Activated T-cell treated with anti-CD3 and anti-CD28 coated beads, Interleukin-2, amount 50 U/mL, for 72 hours (primary cell): ENCODE measurements around the gene CDK2. TPM values are rescaled to one million over a fixed set of nuclear protein-coding genes. Genes with fewer than 3 reads are reported as not detected.

ENCODE experiments used
- ATAC-seq, 2 donors: fragments of 150-1000 bp; cut with Tn5 transposase; replicated peaks in 1 of 2; 2 replicates each; pipeline ENCODE4 v1.10.0; 2021; ENCODE audit warnings: moderate library complexity in 2 of 2, mild to moderate bottlenecking in 1 of 2
- DNase-seq, 2 donors: peaks; one replicate each; pipeline ENCODE4 v3.0.0; 2021 to 2022; ENCODE audit warnings: mixed read lengths in 1 of 2
- H3K27ac Mint-ChIP-seq: one replicate; pipeline ENCODE4 v1.8.0; 2022; ENCODE audit warnings: mild to moderate bottlenecking, moderate library complexity, mixed read lengths
- H3K27me3 Mint-ChIP-seq: one replicate; pipeline ENCODE4 v1.8.0; 2022; ENCODE audit warnings: low read depth, mixed read lengths
- H3K36me3 Mint-ChIP-seq, 2 donors: one replicate each; pipeline ENCODE4 v1.8.0; 2022; ENCODE audit warnings: mixed read lengths in 2 of 2, mild to moderate bottlenecking in 1 of 2; ENCODE audit not compliant: insufficient read depth in 2 of 2
- H3K4me1 Mint-ChIP-seq: one replicate; pipeline ENCODE4 v1.8.0; 2022; ENCODE audit warnings: low read depth, mixed read lengths
- H3K4me3 Mint-ChIP-seq, 2 donors: one replicate each; pipeline ENCODE4 v1.8.0; 2022; ENCODE audit warnings: mild to moderate bottlenecking in 2 of 2, mixed read lengths in 2 of 2, moderate library complexity in 2 of 2
- H3K9me3 Mint-ChIP-seq, 2 donors: one replicate each; pipeline ENCODE4 v1.8.0; 2022; ENCODE audit warnings: mixed read lengths in 2 of 2
- total RNA-seq, 2 donors: library from RNA; stranded (reverse); gene quantifications; one replicate each; pipeline ENCODE4 v1.2.3, GENCODE V29; 2022

Gene CDK2
- total RNA-seq, 2 donors from 2014 or later, result 89.2 to 103 TPM

DNA sequence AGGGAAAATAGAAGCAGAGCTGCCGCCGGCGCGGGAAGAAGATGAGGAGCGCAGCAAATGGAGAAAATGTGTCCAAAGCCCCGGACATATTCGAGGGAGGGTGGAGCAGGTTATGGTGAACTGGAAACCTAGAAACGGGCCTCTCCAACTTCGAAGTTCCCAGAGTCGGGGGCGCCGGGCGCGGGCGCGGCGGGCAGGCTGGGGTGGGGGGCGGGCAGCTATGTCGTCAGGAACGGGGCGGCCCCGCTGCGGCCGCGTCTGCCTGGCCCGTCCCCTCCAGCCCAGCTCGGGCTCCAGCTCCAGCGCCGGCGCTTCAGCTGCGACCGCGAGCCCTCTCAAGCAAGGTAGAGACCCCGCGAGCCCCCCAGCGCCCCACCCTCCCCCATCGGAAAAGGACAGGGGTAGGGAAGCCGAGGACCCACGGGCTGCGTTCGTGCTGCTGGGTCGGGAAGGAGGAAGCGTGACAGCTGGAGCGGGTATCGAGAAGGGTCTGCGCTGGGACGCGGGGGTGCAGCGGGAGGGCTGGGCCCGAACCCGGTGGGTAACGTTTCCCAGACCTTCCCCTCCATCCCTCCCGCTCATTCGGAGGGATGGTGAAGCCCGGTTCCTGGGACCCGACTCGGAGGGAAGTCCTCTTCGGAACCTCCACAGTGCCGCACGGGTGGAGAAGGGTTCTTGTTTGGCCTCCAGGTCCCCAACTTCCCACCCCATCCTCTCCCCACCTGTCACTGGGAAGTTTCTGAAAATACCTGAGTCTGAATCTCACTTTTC is 34.7 kb upstream of the CDK2 start:
- Mint-ChIP-seq H3K4me3 (peak overlapping the region; percentile 98 to 100), H3K9me3 (no peaks in the 10 kb centered on the region), H3K27ac (peak overlapping the region; percentile 97), H3K27me3 (no peaks in the 10 kb centered on the region), H3K4me1 (peaks cover 60% of the 10 kb centered on the region), H3K36me3 (peaks cover 28 to 29% of the 10 kb centered on the region in 2 donors)
- DNase-seq (peak; percentile 44 to 49), ATAC-seq (no peak)

DNA sequence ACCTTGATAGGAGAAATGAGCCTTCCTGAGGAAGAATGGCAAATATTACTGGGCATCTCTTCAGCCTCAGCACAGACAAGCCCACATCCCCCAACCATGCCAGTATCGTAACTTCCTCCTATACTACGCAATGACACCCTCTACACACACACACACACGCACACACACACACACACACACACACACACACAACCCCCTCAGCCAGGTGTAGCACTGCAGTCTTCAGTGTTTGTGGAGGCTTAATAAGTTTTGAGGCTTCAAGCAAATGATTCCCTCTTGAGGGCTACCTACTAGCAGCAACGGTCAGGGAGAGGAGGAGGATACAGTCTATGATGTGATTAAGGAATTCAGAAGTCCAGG is 34.1 kb upstream of the CDK2 start:
- peak in 1 of 2 donors; percentile 55 for DNase-seq

DNA sequence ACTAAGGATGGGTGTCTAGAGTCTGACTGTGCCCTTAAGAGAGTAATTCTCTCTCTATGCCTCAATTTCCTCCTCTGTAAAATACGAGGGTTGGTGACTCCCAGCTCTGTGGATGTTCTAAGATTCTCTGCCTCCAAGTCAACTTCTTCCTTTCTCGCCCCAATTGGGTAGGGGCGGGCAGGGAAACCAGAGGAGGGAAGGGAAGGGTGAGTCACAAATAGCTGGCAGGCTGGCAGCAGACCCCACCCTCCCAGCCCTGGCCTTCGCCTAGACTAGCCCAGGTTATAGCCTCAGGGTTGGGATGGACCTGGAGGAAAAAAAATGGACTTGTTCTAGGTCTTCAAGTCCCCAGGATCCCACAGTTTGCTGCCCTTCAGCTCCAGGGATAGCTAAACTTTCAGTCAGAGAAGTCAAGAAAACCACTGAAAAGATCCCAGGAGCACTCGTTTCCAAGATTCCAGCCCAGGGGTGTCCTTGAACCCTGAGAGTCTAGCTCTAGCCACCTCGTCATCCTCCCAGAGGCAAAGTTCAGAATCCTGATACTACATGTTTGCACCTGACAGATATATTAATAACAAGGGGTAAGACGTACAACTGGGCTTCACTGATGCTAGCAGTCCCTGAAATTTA is 33.3 kb upstream of the CDK2 start:
- Mint-ChIP-seq H3K36me3 (peaks cover 28 to 30% of the 10 kb centered on the region in 2 donors), H3K4me1 (peaks cover 73% of the 10 kb centered on the region), H3K9me3 (no peaks in the 10 kb centered on the region), H3K4me3 (peak overlapping the region; percentile 98 to 100), H3K27me3 (no peaks in the 10 kb centered on the region), H3K27ac (peak overlapping the region; percentile 94)
- peak in 1 of 2 donors; percentile 20 for DNase-seq
- ATAC-seq, result no peak

More for the DNA sequence above, 34.1 kb upstream of the CDK2 start:
- no peaks in the 10 kb centered on the region for H3K9me3 Mint-ChIP-seq
- H3K36me3 Mint-ChIP-seq, result peaks cover 30 to 32% of the 10 kb centered on the region in 2 donors
- H3K27ac Mint-ChIP-seq, result peak overlapping the region; percentile 94
- peak overlapping the region; percentile 98 to 100 for H3K4me3 Mint-ChIP-seq
- H3K27me3 Mint-ChIP-seq, result no peaks in the 10 kb centered on the region
- no peak for ATAC-seq
- H3K4me1 Mint-ChIP-seq, result peaks cover 66% of the 10 kb centered on the region

DNA sequence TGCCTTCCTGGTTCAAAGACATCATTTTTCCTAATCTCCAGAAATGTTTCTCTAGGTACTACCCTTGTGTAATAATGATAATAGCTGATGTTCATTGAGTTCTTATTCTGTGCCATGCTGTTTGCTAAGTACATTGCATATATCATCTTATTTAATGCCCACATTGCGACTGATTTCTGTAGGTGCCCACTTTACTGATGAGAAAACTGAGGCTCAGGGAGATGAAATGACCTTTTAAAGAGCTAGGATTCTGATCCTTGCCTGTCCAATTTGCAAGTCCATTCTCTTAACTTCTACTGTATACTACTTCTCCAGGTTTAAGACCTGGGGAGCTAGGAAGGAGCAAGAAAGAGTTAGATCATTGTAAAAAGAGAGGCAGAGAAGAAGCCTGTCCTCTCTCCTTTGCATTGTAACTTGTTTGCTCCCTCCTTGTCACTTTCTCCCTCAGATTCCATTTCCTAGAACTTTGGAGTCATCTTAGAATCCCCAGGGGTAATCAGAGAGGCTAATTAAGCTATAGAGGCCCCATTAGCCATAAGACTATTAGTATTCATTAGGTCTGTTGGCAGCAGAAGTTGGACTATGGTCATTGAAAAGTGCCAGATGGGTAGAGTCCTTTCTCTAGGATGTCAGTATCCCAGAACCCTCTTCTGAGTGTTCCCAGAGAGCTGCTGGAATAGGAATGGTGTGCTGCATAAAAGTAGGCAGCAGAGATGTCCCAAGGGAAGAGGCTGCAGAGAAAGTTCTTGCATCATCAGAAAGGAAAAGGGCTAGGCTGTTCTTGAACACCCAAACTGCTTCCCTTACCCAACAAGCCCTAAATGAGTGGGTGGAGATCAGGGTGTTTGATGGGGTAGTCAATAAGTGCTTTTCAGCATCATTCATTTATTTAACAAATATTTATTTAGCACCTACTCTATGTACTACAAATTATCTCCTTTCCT is 32.6 kb upstream of the CDK2 start:
- H3K9me3 Mint-ChIP-seq, result no peaks in the 10 kb centered on the region

DNA sequence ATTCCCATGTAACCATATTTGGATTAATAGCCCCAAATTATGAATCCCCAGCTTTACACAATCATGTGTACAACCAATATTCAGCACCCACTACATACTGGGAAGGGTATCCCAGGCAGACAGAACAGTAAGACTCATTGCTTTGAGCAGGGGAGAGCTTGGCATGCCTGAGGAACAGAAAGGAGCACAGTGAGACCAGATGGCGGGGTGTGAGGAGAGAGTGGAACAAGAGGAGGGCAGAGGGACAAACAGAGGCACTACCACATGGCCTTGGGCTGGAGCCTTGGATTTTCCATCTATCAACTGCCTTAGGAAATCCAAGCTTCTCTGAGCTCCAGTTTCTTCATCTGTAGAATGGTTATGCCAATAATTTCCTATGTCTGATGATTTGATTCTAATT is 31.9 kb upstream of the CDK2 start:
- Mint-ChIP-seq H3K4me3 (peak overlapping the region; percentile 98 to 100), H3K9me3 (no peaks in the 10 kb centered on the region), H3K27me3 (no peaks in the 10 kb centered on the region), H3K36me3 (peaks cover 27 to 35% of the 10 kb centered on the region in 2 donors), H3K27ac (peak overlapping the region; percentile 88), H3K4me1 (peaks cover 77% of the 10 kb centered on the region)
- ATAC-seq, result no peak
- no peak for DNase-seq

More for the DNA sequence above, 32.6 kb upstream of the CDK2 start:
- H3K27me3 Mint-ChIP-seq, result no peaks in the 10 kb centered on the region
- H3K27ac Mint-ChIP-seq, result peak overlapping the region; percentile 88
- peaks cover 77% of the 10 kb centered on the region for H3K4me1 Mint-ChIP-seq
- peak overlapping the region; percentile 98 to 100 for H3K4me3 Mint-ChIP-seq
- DNase-seq (no peak), ATAC-seq (no peak)
- H3K36me3 Mint-ChIP-seq, result peaks cover 28 to 35% of the 10 kb centered on the region in 2 donors

DNA sequence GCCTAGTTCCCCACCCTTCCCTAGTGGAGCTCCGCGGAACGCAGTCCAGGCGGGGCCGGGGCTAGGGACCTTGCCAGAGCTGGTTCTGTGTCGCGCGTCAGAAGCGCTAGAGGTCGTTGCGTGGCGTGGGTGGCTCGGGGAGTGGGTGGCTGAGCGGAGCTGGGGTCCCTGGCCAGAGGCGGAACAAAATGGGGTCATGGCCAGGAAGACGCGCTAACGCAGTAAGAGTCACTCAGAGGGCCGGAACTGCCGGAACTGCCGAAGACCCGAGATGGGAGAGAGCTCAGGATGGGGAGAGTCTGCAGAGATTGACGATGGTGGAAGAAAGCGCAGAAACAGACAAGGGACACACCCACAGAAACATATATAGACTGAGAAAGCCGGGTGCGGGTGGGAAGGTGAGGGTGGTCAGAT is 30.9 kb upstream of the CDK2 start:
- no peaks in the 10 kb centered on the region for H3K9me3 Mint-ChIP-seq
- no peaks in the 10 kb centered on the region for H3K27me3 Mint-ChIP-seq
- DNase-seq, result peak; percentile 46 to 47
- peak overlapping the region; percentile 58 for H3K27ac Mint-ChIP-seq
- peak overlapping the region; percentile 98 to 100 for H3K4me3 Mint-ChIP-seq
- H3K4me1 Mint-ChIP-seq, result peaks cover 77% of the 10 kb centered on the region
- H3K36me3 Mint-ChIP-seq, result peaks cover 29 to 38% of the 10 kb centered on the region in 2 donors
- peak; percentile 22 for ATAC-seq

DNA sequence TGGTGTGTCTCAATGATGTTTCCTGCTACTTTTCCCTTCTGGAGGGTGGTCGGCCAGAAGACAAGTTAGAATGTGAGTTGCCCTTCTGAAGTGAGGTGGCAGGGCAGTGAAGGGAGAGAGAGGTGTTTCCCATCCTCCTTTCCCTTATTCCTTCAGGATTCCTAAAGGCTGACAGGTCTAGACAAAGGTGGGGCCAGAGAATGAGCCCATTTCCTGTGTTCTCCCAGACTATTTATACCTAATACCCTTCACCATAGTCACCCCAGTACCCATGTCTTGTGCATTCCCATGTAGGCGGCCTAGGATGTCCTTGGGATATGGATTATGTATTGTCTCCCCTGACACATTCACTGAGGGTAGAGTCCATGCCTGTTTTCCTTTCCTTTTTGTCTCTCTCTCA is 28.6 kb upstream of the CDK2 start:
- DNase-seq (no peak), ATAC-seq (no peak)
- Mint-ChIP-seq H3K27ac (peak overlapping the region; percentile 6), H3K27me3 (no peaks in the 10 kb centered on the region), H3K4me1 (peaks cover 78% of the 10 kb centered on the region), H3K36me3 (peaks cover 25 to 35% of the 10 kb centered on the region in 2 donors), H3K9me3 (no peaks in the 10 kb centered on the region), H3K4me3 (no peak overlapping the region)

GRCh38 chr12:55938826-55939501 is 27.7 kb upstream of the CDK2 start:
- Mint-ChIP-seq H3K27me3 (no peaks in the 10 kb centered on the region), H3K36me3 (peaks cover 23 to 38% of the 10 kb centered on the region in 2 donors)
- peak; percentile 70 to 76 for ATAC-seq

GRCh38 chr12:55940065-55940732 is 26.4 kb upstream of the CDK2 start:
- peak overlapping the region; percentile 14 to 35 for H3K4me3 Mint-ChIP-seq
- peak; percentile 84 to 85 for DNase-seq
- no peaks in the 10 kb centered on the region for H3K27me3 Mint-ChIP-seq
- peak; percentile 80 to 83 for ATAC-seq
- peaks cover 23 to 47% of the 10 kb centered on the region in 2 donors for H3K36me3 Mint-ChIP-seq
- no peaks in the 10 kb centered on the region for H3K9me3 Mint-ChIP-seq
- H3K4me1 Mint-ChIP-seq, result peaks cover 69% of the 10 kb centered on the region
- peak overlapping the region; percentile 56 for H3K27ac Mint-ChIP-seq

More at GRCh38 chr12:55938826-55939501, 27.7 kb upstream of the CDK2 start:
- Mint-ChIP-seq H3K4me3 (peak overlapping the region; percentile 0 to 36), H3K4me1 (peaks cover 69% of the 10 kb centered on the region), H3K27ac (peak overlapping the region; percentile 67), H3K9me3 (no peaks in the 10 kb centered on the region)
- peak; percentile 54 to 61 for DNase-seq

DNA sequence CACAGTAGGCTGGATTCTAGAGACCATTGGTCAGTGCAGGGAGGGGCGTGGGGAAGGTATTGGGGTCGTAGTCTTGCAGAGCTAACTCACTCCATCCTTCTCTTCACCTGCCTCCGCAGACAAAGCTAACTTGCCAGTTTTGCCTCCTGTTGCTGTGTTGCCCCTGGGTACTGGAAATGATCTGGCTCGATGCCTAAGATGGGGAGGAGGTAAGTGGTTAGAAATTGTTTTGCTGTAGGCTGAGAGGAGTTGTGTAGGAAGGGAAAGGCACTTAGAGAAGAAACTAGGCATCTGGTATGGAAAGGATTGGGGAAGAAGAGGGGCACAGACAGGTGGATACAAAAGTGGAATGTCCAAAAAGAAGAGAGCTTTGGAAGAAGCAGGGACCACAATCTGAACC is 24.6 kb upstream of the CDK2 start:
- DNase-seq, result no peak
- Mint-ChIP-seq H3K27me3 (no peaks in the 10 kb centered on the region), H3K9me3 (no peaks in the 10 kb centered on the region), H3K4me1 (peaks cover 74% of the 10 kb centered on the region), H3K36me3 (peaks cover 20 to 54% of the 10 kb centered on the region in 2 donors), H3K27ac (peak overlapping the region; percentile 77), H3K4me3 (no peak overlapping the region)
- no peak for ATAC-seq

DNA sequence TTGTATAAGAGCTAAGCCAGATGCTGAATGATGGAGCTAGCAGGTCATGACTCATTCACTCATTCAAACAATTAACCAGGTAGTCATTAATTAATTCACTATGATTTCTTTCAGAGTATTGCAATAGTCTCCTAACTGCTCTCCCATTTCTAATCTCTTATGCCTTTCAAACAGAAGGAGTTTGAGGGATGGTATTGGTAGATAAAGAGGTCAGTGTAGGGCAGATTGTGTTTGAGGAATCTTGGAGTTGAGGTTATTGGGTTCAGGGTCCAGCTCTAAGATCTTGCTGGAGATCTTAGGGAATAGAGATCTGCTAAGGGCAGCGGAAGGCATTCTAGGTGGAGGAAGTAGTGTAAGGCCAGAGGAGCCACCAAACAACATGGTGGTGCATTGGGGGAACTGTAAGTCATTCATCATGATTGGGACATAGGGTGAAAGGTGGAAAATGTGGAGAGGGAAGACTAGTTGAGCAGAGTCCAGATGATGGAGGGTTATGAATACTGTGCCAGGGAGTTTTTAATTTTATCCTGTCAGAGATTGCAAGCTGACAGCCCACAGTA is 24.0 kb upstream of the CDK2 start:
- peaks cover 73% of the 10 kb centered on the region for H3K4me1 Mint-ChIP-seq
- no peak overlapping the region for H3K4me3 Mint-ChIP-seq
- peaks cover 21 to 54% of the 10 kb centered on the region in 2 donors for H3K36me3 Mint-ChIP-seq
- no peak for ATAC-seq
- H3K27ac Mint-ChIP-seq, result peak overlapping the region; percentile 77
- H3K9me3 Mint-ChIP-seq, result no peaks in the 10 kb centered on the region
- no peak for DNase-seq
- H3K27me3 Mint-ChIP-seq, result no peaks in the 10 kb centered on the region
